GM23338 (cell line): Measurements from ENCODE around the gene CNTNAP5. TPM values are rescaled to one million over a fixed set of nuclear protein-coding genes. Genes with fewer than 3 reads are reported as not detected.

Experiments
- ATAC-seq: fragments of 200-7000 bp; cut with Tn5 transposase; 3 replicates; pipeline ENCODE4 v1.9.1; 2020
- DNase-seq: peaks from one replicate; pipeline ENCODE4 v3.0.0-alpha.2; 2015; ENCODE audit warnings: low spot score
- H2AFZ ChIP-seq: fragments of 200-600 bp; sonication (generic); 2 replicates; pipeline ENCODE4 v1.8.0; 2016; ENCODE audit warnings: antibody characterized with exemption, mild to moderate bottlenecking, moderate library complexity
- H3F3A ChIP-seq: fragments of 200-600 bp; sonication (generic); replicated peaks from 2 replicates; pipeline ENCODE4 v1.8.0; 2017; ENCODE audit warnings: antibody characterized with exemption, mixed run types, low read depth
- H3K27ac ChIP-seq: fragments of 200-600 bp; sonication (generic); 2 replicates; pipeline ENCODE4 v1.6.1; 2016; ENCODE audit warnings: low read depth
- H3K27me3 ChIP-seq: fragments of 200-600 bp; sonication (generic); 2 replicates; pipeline ENCODE4 v1.8.0; 2016; ENCODE audit warnings: mild to moderate bottlenecking, mixed run types, moderate library complexity; ENCODE audit not compliant: insufficient read depth
- H3K36me3 ChIP-seq: fragments of 200-600 bp; sonication (generic); 2 replicates; pipeline ENCODE4 v1.8.0; 2016; ENCODE audit warnings: mild to moderate bottlenecking; ENCODE audit not compliant: insufficient read depth
- H3K4me1 ChIP-seq: fragments of 200-600 bp; sonication (generic); 2 replicates; pipeline ENCODE4 v1.8.0; 2016; ENCODE audit warnings: mild to moderate bottlenecking, moderate library complexity; ENCODE audit not compliant: insufficient read depth
- H3K4me2 ChIP-seq: fragments of 200-600 bp; sonication (generic); 2 replicates; pipeline ENCODE4 v1.7.1; 2017; ENCODE audit warnings: mixed run types
- H3K4me3 ChIP-seq: fragments of 200-600 bp; sonication (generic); 2 replicates; pipeline ENCODE4 v1.6.1; 2016; ENCODE audit warnings: mixed run types
- H3K79me2 ChIP-seq: fragments of 200-600 bp; sonication (generic); replicated peaks from 2 replicates; pipeline ENCODE4 v1.8.0; 2017; ENCODE audit warnings: mild to moderate bottlenecking; ENCODE audit not compliant: insufficient read depth
- H3K9me2 ChIP-seq: fragments of 200-600 bp; sonication (generic); 2 replicates; pipeline ENCODE4 v1.8.0; 2017; ENCODE audit not compliant: insufficient read depth
- H4K20me1 ChIP-seq: fragments of 200-600 bp; sonication (generic); replicated peaks from 2 replicates; pipeline ENCODE4 v1.8.0; 2017; ENCODE audit warnings: mild to moderate bottlenecking; ENCODE audit not compliant: insufficient read depth
- H3K27ac Mint-ChIP-seq: 2 replicates; pipeline ENCODE4 v1.8.0; 2020; ENCODE audit warnings: inconsistent platforms, mild to moderate bottlenecking, moderate library complexity, mixed read lengths
- H3K27me3 Mint-ChIP-seq: 3 replicates; pipeline ENCODE4 v1.8.0; 2022; ENCODE audit warnings: low read depth, mild to moderate bottlenecking, moderate library complexity, mixed read lengths, inconsistent platforms; ENCODE audit not compliant: insufficient read depth, poor library complexity
- H3K36me3 Mint-ChIP-seq: 3 replicates; pipeline ENCODE4 v1.8.0; 2021; ENCODE audit warnings: low read depth, mild to moderate bottlenecking, inconsistent platforms, moderate library complexity, mixed read lengths
- H3K4me1 Mint-ChIP-seq: 3 replicates; pipeline ENCODE4 v1.8.0; 2020; ENCODE audit warnings: mild to moderate bottlenecking, inconsistent platforms, mixed read lengths
- H3K4me3 Mint-ChIP-seq: 3 replicates; pipeline ENCODE4 v1.8.0; 2021; ENCODE audit warnings: moderate library complexity, mild to moderate bottlenecking, inconsistent platforms, mixed read lengths
- H3K9me3 Mint-ChIP-seq: 3 replicates; pipeline ENCODE4 v1.8.0; 2020; ENCODE audit warnings: moderate library complexity, mild to moderate bottlenecking, inconsistent platforms, mixed read lengths
- CREB1 ChIP-seq: fragments of 250-450 bp; sonication (Bioruptor Pico); IDR thresholded peaks from 2 replicates; pipeline ENCODE4 v1.5.0; 2020; ENCODE audit warnings: low read depth, mild to moderate bottlenecking, moderate library complexity
- EZH2 ChIP-seq: fragments of 200-600 bp; sonication (generic); IDR thresholded peaks from one replicate; pipeline ENCODE4 v1.8.0; 2017; ENCODE audit warnings: antibody characterized with exemption, mild to moderate bottlenecking, low read depth; ENCODE audit not compliant: unreplicated experiment
- EZH2phosphoT487 ChIP-seq: fragments of 200-600 bp; sonication (generic); IDR thresholded peaks from one replicate; pipeline ENCODE4 v1.8.1; 2018; ENCODE audit warnings: antibody characterized with exemption; ENCODE audit not compliant: unreplicated experiment
- JUNB ChIP-seq: IDR thresholded peaks from one replicate; pipeline ENCODE4 v1.6.1; 2016; ENCODE audit warnings: antibody characterized with exemption; ENCODE audit not compliant: unreplicated experiment
- NANOG ChIP-seq: IDR thresholded peaks from 2 replicates; pipeline ENCODE4 v1.6.1; 2016; ENCODE audit warnings: antibody characterized with exemption, borderline replicate concordance
- POLR2AphosphoS5 ChIP-seq: IDR thresholded peaks from 2 replicates; pipeline ENCODE4 v1.6.1; 2016; ENCODE audit warnings: antibody characterized with exemption, low read depth
- REST ChIP-seq: IDR thresholded peaks from one replicate; pipeline ENCODE4 v1.6.1; 2018; ENCODE audit warnings: antibody characterized with exemption; ENCODE audit not compliant: unreplicated experiment
- STAT1 ChIP-seq: IDR thresholded peaks from one replicate; pipeline ENCODE4 v1.6.1; 2016; ENCODE audit warnings: antibody characterized with exemption; ENCODE audit not compliant: unreplicated experiment
- ZNF114 ChIP-seq: fragments of 250-450 bp; sonication (Bioruptor Pico); IDR thresholded peaks from 2 replicates; pipeline ENCODE4 v1.5.0; 2020; ENCODE audit warnings: mild to moderate bottlenecking, moderate library complexity
- polyA plus RNA-seq: library from polyadenylated mRNA; unstranded; fragments of >200 nt; fragmentation: Nextera tagmentation; extraction: Ambion mirVana; gene quantifications from 2 replicates; pipeline ENCODE4 v1.2.1, GENCODE V29; 2016
- total RNA-seq: library from RNA; depleted of rRNA; stranded (reverse); fragments of >200 nt; shearing (Covaris generic); gene quantifications from 2 replicates; pipeline ENCODE4 v1.2.3, GENCODE V29; 2014
- TF ChIP-seq, protein P1 (sequence below): fragments of 250-450 bp; sonication (Bioruptor Pico); IDR thresholded peaks from 2 replicates; pipeline ENCODE4 v1.5.0; 2020; ENCODE audit warnings: mild to moderate bottlenecking, moderate library complexity
- TF ChIP-seq, protein P2 (sequence below): IDR thresholded peaks from 2 replicates; pipeline ENCODE4 v1.6.1; 2016; ENCODE audit warnings: antibody characterized with exemption
- TF ChIP-seq, protein P3 (sequence below), 2 experiments: fragments of 200-600 bp in 1 of 2; sonication (generic) in 1 of 2; conservative IDR thresholded peaks; 2 replicates each; pipeline versions ENCODE4 v1.5.1 to v1.6.1; 2016 to 2017; ENCODE audit warnings: antibody characterized with exemption in 2 of 2, low read depth in 2 of 2, mild to moderate bottlenecking in 2 of 2, moderate library complexity in 1 of 2

Gene CNTNAP5
- total and polyA plus RNA-seq, 2 experiments from 2014 or later: 0.49 to 0.50 TPM

GRCh38 chr2:124050833-124051497 lies 25.9 kb downstream of the CNTNAP5 start:
- Histone ChIP-seq H3K27ac (no peak overlapping the region), H3F3A (no peaks in the 10 kb centered on the region), H3K4me2 (no peak overlapping the region), H3K36me3 (no peaks in the 10 kb centered on the region), H3K4me1 (peaks cover 34% of the 10 kb centered on the region), H2AFZ (0 out of 2 replicates have a peak overlapping the region, but pooled peaks have one; percentile 11), H4K20me1 (no peaks in the 10 kb centered on the region), H3K79me2 (no peaks in the 10 kb centered on the region), H3K27me3 (no peaks in the 10 kb centered on the region), H3K9me2 (peaks cover 4% of the 10 kb centered on the region), H3K4me3 (no peak overlapping the region)
- H3K4me3 Mint-ChIP-seq: no peak overlapping the region
- DNase-seq (no peak), ATAC-seq (no peak)
- peaks cover 28% of the 10 kb centered on the region for H3K4me1 Mint-ChIP-seq
- H3K36me3 Mint-ChIP-seq: peaks cover under 1% of the 10 kb centered on the region; the same call in 1 of the 3 replicates
- peaks cover 6% of the 10 kb centered on the region for H3K27me3 Mint-ChIP-seq
- H3K9me3 Mint-ChIP-seq: no peaks in the 10 kb centered on the region
- TF ChIP-seq EZH2phosphoT487 (no peak), POLR2AphosphoS5 (no peak), EZH2 (no peak), STAT1 (no peak), ZNF114 (CRISPR knock-in tag) (no peak), CREB1 (no peak), JUNB (no peak), NANOG (no peak), REST (no peak)
- TF ChIP-seq, protein P1, sequence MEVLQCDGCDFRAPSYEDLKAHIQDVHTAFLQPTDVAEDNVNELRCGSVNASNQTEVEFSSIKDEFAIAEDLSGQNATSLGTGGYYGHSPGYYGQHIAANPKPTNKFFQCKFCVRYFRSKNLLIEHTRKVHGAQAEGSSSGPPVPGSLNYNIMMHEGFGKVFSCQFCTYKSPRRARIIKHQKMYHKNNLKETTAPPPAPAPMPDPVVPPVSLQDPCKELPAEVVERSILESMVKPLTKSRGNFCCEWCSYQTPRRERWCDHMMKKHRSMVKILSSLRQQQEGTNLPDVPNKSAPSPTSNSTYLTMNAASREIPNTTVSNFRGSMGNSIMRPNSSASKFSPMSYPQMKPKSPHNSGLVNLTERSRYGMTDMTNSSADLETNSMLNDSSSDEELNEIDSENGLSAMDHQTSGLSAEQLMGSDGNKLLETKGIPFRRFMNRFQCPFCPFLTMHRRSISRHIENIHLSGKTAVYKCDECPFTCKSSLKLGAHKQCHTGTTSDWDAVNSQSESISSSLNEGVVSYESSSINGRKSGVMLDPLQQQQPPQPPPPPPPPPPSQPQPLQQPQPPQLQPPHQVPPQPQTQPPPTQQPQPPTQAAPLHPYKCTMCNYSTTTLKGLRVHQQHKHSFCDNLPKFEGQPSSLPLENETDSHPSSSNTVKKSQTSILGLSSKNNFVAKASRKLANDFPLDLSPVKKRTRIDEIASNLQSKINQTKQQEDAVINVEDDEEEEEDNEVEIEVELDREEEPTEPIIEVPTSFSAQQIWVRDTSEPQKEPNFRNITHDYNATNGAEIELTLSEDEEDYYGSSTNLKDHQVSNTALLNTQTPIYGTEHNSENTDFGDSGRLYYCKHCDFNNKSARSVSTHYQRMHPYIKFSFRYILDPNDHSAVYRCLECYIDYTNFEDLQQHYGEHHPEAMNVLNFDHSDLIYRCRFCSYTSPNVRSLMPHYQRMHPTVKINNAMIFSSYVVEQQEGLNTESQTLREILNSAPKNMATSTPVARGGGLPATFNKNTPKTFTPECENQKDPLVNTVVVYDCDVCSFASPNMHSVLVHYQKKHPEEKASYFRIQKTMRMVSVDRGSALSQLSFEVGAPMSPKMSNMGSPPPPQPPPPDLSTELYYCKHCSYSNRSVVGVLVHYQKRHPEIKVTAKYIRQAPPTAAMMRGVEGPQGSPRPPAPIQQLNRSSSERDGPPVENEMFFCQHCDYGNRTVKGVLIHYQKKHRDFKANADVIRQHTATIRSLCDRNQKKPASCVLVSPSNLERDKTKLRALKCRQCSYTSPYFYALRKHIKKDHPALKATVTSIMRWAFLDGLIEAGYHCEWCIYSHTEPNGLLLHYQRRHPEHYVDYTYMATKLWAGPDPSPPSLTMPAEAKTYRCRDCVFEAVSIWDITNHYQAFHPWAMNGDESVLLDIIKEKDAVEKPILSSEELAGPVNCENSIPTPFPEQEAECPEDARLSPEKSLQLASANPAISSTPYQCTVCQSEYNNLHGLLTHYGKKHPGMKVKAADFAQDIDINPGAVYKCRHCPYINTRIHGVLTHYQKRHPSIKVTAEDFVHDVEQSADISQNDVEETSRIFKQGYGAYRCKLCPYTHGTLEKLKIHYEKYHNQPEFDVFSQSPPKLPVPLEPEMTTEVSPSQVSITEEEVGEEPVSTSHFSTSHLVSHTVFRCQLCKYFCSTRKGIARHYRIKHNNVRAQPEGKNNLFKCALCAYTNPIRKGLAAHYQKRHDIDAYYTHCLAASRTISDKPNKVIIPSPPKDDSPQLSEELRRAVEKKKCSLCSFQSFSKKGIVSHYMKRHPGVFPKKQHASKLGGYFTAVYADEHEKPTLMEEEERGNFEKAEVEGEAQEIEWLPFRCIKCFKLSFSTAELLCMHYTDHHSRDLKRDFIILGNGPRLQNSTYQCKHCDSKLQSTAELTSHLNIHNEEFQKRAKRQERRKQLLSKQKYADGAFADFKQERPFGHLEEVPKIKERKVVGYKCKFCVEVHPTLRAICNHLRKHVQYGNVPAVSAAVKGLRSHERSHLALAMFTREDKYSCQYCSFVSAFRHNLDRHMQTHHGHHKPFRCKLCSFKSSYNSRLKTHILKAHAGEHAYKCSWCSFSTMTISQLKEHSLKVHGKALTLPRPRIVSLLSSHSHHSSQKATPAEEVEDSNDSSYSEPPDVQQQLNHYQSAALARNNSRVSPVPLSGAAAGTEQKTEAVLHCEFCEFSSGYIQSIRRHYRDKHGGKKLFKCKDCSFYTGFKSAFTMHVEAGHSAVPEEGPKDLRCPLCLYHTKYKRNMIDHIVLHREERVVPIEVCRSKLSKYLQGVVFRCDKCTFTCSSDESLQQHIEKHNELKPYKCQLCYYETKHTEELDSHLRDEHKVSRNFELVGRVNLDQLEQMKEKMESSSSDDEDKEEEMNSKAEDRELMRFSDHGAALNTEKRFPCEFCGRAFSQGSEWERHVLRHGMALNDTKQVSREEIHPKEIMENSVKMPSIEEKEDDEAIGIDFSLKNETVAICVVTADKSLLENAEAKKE: no peak
- TF ChIP-seq, protein P2, sequence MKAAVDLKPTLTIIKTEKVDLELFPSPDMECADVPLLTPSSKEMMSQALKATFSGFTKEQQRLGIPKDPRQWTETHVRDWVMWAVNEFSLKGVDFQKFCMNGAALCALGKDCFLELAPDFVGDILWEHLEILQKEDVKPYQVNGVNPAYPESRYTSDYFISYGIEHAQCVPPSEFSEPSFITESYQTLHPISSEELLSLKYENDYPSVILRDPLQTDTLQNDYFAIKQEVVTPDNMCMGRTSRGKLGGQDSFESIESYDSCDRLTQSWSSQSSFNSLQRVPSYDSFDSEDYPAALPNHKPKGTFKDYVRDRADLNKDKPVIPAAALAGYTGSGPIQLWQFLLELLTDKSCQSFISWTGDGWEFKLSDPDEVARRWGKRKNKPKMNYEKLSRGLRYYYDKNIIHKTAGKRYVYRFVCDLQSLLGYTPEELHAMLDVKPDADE: no peak
- TF ChIP-seq, protein P3, sequence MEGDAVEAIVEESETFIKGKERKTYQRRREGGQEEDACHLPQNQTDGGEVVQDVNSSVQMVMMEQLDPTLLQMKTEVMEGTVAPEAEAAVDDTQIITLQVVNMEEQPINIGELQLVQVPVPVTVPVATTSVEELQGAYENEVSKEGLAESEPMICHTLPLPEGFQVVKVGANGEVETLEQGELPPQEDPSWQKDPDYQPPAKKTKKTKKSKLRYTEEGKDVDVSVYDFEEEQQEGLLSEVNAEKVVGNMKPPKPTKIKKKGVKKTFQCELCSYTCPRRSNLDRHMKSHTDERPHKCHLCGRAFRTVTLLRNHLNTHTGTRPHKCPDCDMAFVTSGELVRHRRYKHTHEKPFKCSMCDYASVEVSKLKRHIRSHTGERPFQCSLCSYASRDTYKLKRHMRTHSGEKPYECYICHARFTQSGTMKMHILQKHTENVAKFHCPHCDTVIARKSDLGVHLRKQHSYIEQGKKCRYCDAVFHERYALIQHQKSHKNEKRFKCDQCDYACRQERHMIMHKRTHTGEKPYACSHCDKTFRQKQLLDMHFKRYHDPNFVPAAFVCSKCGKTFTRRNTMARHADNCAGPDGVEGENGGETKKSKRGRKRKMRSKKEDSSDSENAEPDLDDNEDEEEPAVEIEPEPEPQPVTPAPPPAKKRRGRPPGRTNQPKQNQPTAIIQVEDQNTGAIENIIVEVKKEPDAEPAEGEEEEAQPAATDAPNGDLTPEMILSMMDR (conservative IDR thresholded peaks at IDR 0.05; ENCODE audit: low read depth in 2 of 2): no peak
- H3K27ac Mint-ChIP-seq: no peak overlapping the region
